ENCODE results near the gene ATP10A.
"Not testable (repeated sequence)": the region's sequence is repeated elsewhere in the genome, so short reads cannot be mapped to it uniquely, and the experiment has no call there.

ATP10A gene

DNA sequence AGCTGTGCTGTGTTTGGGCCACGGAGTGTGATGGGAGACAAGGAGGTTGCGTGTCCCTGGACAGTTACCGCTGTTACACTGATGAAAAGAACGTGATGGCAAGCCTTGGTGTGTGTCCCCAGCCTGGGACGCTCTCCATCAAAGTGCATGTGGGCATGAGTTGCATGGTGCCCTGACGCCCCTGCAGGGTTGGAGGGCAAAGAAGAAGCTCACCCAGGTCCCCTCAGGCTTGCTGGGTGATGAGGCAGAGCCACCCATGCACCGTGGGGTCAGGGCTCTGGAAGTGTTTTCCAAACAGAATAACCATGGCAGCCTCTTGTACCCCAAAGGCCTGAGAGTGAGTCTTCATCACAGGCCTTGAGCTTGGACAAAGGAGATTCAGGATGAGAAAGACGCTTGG lies 189.2 kb downstream of the ATP10A start:
- no peak for DNase-seq

DNA sequence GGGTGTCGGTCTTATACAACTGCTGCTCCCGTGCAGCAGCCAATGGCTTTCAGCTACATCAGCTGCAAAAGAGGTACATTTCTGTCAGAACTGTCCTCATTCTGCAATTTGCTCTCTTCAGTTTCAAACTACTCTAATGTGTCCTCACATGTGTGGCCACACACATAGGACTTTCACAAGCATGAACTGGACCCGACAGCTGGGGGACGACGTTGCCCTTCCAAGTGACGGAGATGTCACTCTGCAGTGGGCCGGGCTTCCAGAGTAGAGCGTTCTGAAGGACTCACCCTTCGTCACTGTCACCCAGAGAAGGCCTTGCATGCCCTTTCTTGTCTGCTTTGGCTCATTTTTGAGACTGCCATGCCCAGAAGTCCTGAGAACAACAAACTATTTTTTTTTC lies 189.8 kb downstream of the ATP10A start:
- DNase-seq: no peak

DNA sequence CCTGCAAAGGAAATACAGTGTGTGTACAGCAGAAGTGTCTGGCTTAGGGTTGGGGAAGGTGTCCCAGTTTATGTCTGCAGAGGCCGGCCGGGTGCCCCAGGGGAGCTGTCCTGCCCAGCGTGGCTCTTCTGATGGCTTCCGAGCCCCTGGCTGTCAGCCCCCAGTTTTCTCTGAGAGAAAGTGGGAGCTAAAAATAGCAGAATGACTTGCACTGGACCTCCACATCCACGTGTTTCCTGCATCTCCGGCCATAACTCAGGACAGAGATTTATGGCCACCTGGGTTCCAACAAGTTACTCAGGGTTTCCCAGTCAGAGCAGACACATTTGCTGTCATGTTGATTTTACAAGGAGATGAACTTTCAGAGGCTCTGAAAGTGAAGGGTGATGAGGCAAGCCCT lies 192.0 kb downstream of the ATP10A start:
- DNase-seq: no peak

DNA sequence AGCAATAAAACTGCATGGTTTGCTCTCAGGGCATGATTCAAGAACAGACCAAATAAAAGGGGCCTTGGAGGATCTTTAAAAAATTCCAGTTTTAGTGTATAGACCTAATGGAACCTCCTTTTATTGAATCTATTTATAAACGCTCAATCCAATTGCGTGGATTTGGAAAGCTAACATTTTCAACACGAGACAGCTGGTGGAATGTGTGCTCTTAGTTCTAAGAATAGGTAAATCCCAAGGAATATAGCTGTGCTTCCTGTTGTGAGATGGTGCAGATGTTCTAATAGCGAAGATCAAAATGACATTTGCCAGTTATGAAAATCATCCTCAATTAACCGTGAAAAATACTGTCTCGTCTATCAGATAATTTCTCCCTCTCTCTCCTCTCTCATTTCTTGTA lies 192.5 kb downstream of the ATP10A start:
- no peak for DNase-seq

DNA sequence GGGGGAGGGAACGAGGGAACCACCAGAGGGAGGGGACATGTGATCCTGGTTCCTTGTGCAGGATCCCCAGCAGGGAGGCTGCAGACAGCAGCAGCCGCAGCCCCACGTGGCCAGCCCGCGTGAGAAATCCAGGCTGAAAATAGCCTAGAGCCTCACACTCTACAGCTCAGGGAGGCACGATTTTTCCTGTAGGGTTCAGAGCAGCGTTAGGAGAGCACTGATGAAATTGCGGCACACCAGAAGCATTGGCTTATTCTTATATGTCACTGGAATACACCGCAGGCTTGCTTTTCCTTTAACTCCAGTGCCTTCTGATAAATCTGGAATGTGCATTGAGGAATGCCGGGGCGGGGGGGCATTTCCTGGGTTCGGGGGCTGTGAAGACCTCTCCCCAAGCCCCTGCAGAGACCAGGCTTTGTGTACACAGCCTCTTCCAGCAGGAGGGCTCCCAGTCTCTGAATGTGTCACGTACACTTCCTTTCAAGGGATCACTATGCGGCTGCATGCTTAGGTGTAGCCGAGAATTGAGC lies 193.0 kb downstream of the ATP10A start:
- no peak for DNase-seq

DNA sequence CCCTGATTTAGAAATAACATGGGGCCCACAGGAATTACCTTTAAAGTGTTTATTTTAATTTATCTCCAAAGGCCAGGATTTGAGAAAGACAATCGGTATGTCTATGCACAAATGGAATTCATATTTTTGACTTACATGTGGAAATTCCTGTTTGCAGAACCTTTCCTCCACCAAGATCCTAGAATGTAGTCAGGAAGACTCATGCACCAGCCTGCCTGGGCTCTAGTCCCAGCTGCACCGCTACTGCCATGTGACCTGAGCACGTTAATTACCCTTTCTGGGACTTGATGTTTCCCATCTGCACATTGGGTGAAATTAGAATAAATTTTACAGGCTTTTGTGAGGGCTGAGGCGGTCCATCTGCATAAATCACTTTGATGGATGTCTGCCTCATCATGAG lies 194.2 kb downstream of the ATP10A start:
- DNase-seq: no peak

DNA sequence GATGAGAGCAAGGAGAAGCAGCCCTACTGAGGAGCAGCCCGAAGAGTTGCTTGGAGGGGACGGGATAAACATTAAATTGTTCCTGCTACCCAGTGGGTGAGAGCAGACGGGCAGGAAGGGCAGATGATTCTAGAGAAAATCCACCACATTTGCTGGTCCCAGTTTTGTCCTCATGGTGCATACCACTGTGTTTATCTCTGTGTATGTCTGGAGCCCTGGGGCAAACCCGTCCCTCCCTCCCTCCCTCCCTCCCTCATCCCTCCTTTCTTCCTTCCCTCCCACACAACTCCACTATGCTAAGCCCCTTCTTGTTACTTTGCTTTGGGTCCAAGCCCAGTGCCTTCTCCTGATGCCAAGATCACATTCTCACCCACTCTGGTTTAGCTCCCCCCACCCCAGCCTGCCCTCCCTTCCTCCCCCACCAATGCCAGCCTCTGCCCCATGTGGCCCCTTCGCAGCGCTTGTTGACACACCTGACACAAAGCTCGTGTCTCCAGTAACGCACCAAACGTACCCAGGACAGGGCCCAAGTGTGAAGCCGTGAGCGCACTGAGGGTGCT lies 194.8 kb downstream of the ATP10A start:
- no peak for DNase-seq

DNA sequence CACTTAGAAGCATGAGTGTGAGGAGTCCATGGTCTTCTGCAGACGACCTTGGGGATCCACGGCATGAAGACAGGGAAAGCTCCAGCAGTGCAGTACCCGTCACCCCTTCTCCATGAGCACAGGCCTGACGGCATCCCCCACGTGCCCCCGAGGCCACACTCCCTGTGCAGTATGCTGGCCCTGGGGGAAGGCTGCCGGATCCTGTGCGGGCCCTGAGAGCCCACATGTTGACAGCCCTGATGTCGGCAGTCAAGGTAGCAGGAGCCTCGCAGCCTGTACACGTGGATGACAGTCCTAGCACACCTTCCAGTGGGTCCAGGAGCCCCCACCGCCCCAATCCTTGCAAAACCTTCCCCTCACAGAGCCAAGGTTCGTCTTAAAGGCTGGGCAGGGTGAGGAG lies 195.3 kb downstream of the ATP10A start:
- no peak for DNase-seq

DNA sequence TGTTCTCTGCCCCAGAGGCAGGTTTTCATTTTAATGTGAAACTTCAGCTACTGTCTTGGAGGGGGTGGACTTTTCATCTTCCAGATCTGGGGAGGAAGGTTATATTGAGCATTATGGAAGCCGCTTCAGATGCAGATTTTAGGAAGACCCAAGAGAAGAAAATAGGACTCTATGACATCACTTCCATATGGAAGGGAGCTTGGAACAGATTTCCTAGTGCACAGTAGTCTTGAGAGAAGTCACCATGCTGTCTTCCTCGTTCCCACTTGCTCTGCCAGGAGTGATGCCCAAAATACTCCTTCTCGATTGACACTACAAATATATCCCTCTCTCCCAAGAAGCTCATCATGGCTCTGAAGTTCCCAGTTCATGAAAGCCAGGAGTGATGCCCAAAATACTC lies 197.2 kb downstream of the ATP10A start:
- DNase-seq: no peak

DNA sequence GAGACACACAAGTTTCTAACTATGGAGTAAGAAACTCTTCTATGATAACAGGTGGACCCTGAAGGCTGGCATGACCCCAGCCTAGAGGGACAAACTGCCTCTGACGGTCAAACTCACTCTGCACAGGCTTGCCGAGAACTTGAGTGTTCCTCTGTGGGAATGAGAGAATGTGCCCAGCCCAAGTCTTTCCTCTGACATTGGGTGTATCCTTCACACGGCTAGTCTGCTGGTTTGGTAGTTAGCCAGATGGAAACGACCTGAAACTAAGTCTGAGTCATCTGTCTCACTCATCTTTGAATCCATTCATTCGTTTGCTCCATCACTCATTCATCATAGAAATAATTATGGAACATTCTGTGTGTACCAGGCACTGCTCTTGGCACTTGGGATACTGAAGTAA lies 198.4 kb downstream of the ATP10A start:
- DNase-seq: no peak

DNA sequence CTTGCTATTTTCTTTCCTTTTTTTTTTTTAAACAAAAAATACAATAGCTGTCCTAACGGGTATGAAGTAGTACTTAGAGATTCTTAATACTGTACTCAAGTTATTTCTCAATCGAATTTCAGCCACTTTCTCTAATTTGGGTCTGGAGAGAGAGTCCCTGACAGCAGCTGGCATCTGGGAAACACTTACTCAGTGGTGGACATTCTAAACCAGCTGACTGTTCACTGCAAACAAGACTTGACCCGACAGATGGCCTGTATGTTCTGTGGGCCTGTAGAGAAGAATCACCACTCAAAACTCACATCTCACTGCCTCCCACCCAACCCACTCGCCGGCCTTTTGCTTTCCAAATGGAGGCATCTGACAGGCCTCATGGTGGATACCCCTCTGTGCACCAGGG lies 199.6 kb downstream of the ATP10A start:
- no peak for DNase-seq

DNA sequence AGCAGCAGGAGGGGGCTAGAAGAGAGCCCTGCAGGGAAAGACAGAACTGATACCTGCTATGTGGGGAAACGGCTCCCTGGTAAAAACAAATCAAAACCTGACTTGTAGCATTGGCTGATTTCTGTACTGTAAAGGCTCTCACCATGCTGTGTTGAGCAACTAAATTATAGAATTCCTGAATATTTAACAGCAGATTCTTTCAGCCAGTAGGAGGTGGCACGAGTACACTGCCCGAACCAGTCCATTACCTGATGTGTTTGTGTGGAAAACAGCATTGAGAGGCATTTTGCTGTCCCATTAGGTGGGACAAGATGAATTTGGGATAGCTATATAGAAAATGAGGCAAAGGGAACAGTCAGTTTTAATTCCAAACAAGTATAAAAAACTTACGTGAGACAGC lies 201.2 kb downstream of the ATP10A start:
- no peak for DNase-seq

DNA sequence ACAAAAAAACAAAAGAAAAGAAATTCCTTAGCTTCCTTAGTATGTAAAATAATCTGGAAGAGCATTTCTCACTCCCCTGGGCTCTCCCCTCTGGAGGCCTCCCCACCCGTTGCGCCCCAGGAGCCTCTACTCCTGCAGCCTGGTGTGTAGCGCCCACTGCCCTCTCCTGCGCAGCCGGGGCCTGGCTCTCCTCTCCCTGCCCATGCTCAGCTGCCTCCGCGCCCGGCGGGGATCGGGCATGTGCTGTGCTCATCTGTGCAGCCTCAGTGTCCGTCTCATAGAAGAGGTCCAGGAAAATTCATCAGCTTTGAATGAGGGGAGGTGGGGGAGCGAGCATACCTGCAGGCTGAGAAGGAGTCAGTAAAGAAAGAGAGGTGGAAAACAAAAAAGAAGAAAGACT lies 203.9 kb downstream of the ATP10A start:
- no peak for DNase-seq

DNA sequence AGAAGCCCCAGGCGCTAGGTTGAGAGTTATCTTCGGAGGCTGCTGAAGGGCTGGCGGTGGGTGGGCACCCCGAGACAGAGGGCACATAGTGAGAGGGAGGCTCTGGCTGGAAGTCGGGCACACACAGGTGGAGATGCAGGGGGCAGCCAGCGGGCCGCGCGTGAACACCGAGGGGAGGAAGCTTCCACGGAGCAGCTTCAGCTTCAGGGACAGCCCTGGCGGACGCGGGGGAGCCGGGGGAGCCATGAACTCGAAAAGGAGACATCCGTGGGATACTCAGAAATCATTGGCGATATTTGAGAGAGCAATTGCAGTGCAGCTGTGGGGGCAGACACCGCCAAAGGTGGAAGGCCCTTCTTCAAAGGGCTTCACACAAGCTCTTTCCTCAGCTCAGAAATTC lies 204.6 kb downstream of the ATP10A start:
- no peak for DNase-seq

DNA sequence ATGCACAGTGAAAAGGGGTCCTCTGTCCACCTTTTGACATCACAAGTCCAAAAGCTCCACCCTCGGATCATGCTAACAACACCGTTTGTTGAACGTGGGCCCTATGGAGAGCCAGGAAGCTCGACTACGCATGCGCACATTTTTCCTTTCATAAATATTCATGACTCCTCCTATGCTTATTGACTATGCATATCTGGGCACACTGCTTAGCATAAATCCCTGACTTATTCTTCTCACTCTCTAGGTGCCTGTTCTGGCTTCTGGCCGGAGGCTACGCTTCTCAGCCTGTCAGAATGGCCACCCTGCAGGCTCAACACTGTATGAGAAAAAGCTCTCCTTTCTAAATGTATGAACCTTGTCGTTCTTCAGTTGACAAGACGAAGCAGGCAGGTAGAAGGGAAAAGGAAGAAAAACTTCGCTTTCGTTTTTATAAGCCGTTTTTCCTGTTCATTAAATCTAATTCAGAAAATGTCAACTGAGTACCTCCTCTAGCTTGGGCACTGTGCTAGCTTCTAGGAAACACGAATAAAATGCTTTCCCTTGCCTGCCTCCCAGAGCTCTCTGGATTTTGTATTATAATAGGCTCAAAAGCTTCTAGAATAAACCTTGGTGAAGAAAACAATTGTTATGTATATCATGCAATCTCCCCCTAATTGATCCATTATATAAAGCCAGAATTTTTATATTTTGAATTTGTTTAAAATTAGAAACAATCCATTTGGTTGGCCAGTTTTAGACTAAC lies 207.7 kb downstream of the ATP10A start:
- DNase-seq: no peak

DNA sequence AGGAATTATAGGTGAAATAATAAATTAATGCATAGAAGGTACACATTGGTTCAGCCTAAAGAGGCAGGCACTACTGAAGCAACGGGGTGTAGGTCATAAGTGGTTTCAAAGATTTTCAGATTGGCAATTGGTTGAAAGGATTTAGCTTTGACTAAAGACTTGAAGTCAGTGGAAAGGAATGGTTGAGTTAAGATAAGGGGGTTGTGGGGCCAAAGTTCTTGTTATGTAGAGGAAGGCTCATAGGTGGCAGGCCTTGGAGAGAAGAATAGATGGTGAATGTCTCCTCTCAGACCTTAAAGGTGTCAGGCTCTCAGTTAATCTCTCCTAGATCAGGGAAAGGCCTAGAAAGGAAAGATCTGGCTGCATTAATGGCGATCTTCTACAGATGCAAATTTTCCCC lies 209.8 kb downstream of the ATP10A start:
- no peak for DNase-seq

DNA sequence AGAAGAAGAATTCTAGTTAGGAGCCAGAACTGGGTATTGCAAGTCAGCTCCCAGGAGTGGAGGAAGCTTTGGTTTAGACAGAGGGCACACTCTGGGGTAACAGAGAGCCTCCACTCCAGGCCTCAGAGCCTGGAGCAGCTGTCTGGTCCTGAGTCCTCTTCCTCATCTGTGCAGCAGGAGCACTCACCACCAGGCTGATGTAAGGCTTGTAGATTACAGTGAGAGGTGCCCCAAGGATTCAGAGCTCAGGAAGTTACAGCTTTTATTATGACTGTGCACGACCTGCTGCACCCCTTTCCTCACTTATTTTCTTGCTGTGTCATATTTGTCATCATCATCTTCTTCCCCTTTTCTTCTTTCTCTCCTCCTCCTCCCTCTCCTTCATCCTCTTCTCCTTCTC lies 210.4 kb downstream of the ATP10A start:
- no peak for DNase-seq

DNA sequence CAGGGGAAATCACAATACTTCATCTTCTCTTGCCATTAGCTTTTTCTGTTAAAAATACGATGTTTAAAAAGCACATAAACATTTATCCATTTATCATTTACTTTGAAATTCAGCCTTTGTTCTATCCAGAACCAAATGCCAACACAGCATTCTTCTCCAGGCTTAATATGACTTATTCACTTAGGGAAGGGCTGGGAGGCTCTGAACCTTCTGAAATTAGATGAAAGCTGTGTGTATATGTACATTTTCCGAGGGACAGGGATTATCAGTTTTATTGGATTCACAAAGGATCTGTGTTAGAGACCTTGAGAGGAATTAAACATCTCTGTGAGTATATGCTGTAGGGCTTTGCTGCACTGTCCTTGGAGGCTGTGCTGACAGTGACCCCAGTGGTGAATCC lies 213.7 kb downstream of the ATP10A start:
- DNase-seq: no peak

DNA sequence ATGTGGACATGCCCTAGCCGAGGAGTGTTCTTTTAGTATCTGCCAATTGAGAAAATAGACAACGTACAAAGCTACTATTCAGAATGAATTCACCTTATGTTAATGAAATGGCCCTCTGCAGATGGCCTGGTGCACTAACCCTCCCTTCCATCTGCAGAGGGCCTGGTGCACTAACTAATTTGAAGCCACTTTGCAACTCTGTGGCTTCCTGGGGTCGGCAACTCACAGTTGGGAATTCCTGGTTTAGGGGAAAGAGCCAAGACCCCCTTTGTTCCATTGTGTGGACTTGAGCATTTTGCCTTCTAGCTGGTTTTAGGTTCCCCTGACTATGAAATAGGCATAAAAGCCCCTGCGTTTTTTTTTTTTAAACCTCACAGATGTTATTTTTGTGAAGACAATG lies 220.0 kb downstream of the ATP10A start:
- no peak for DNase-seq

DNA sequence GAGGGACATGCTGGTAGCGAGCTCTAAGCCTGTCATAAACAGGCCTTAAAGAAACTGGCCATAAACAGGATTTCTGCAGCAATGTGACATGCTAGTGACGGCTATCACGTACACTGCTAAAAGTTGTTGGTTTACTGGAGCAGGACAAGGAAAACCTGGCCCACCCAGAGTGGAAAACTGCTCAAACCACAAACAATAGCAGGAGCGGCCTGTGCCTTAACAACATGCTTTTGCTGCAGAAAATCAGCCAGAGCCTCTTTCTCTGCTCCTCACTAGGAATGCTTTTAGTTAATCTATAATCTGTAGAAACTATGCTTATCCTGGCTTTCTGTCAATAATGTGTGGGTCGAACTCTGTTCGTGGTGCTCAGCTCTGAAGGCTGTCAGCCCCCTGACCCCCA lies 221.4 kb downstream of the ATP10A start:
- DNase-seq: no peak

DNA sequence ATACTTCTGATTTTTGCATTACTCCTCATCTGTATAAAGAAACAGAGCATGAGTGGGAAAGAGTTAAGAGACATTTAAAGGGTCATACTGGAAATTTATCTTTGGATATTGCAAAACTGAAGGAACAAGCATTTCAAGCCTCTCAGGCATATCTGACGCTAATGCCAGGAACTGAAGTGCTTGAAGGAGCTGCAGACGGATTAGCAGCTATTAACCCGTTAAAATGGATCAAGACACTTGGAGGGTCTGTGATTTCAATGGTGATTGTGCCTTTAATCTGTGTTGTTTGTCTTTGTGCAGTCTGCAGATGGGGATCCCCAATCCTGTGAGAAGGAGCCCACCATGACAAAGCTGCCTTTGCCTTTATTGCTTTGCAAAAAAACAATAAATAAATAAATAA lies 221.8 kb downstream of the ATP10A start:
- DNase-seq: no peak

DNA sequence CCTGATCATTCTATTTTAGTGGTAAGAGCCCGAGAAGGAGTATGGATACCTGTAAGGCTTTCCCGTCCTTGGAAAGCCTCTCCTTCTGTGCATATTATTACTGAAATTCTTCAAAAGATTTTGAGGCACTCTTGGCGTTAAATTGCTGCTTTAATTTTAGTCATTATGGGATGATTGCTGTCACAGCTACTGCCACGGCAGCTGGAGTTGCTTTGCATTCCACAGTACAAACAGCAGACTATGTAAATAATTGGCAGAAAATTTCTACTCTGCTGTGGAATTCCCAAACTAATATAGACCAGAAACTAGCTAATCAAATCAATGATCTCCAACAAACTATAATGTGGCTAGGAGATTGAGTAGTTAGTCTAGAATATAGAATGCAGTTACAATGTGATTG lies 222.2 kb downstream of the ATP10A start:
- not testable (repeated sequence) for DNase-seq

DNA sequence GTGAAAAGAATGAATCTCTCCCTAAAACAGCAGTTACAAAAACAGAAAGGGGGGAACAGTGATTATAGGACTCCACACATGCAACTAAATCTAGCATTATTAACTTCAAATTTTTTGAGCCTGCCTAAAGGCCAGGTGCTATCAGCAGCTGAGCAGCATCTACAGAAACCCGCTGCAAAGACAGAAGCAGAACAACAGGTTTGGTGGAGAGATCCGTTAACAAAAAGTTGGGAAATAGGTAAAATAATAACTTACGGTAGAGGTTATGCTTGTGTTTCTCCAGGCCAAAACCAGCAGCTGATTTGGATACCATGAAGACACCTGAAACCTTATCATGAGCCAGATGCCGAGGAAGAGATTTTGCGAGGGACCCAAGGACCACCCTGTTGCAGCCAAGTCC lies 222.7 kb downstream of the ATP10A start:
- no peak for DNase-seq

DNA sequence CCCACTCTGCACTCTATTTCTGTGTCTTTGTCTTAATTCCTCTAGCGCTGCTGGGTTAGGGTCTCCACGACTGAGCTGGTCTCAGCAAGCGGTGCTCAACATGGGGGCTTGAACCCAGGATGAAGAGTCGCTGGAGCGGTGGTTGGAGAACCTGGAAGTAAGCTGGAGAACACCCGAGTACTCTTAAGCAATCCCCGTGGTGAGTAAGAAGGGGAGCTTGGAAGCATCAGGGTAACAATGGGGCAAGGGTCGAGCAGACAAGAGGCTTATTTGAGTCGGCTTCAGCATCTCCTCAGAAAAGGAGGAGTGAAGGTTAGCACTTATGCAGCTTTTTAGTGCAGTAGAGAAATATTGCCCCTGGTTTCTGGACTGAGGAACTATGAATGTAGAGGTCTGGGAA lies 226.6 kb downstream of the ATP10A start:
- DNase-seq: not testable (repeated sequence)

DNA sequence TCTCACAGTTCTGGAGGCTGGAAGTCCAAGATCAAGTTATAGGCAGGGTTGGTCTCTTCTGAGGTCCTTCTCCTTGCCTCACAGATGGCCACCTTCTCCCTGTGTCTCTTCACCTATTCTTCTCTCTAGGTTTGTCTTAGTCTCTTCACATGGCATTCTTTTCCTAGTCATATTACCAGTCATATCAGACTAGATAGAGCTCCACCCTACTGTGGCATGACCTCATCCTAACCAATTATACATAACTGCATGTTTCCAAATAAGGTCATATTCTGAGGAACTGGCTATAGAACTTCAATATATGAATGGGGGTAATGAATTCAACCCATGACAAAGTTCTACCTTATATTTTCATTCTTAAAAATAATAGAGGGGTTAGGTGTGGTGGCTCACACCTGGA lies 227.9 kb downstream of the ATP10A start:
- no peak for DNase-seq
